HG03066 (cell line): ENCODE results near the gene KCNB1.

Experiments used
- ATAC-seq: cut with Tn5 transposase; IDR thresholded peaks from one replicate; pipeline ENCODE4 v1.9.1; 2021; ENCODE audit warnings: low read depth; ENCODE audit not compliant: unreplicated experiment

The KCNB1 gene

DNA sequence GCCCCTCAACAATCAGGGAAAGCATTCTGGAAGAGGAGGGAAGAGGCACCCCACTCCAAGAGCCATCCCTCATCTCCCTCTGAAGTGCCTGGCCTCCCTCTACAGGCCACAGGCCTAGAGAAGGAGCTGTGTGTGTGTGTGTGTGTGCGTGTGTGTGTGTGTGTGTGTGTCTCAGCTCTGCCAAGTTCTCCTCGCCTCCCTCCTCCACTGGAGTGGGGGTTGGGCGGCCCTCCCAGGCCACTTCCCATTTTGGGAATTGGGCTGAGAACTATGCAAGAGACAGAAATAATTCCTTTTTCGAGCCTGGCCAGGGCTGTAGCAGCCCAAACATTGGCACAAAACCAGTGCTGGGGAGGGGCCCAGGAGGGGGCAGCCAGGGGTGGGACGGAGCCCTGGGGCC lies 35.7 kb downstream of the KCNB1 start:
- ATAC-seq: no peak

DNA sequence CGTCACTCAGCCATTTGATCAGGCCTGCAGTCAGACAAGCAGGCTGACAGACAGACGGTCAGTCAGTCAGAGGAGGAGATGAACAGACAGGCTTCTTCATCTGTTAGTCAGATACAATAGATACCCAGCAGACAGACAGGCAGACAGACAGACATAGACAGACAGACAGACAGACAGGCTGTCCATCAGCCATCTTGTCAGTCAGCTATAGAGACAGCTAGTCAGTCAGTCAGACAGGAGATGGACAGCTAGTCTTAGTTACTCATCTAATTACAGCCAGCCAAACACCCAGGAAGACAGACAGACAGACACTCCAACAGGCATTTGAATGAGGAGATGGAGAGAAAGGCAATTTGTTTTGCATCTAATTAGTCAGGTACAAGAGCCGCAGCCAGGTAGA lies 36.4 kb downstream of the KCNB1 start:
- no peak for ATAC-seq

DNA sequence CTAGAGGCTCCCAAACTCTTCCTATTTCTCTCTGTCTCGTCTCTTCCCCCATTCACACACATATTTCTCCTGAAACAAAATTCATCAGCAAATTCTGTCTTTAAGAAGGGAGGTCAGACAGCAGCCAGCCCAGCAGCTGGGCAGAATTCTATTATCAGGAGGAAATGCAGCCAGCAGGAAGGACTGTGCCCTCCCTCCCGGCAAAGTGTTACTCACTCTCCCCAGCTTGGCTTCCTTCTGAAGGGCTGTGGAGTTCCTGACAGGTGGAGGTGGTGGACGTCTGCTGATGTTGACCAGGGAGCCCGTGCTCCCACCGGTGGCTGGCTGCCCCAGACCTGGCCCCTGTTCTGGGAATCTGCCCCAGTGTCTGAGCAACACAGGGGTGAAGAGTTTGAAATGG lies 37.3 kb downstream of the KCNB1 start:
- no peak for ATAC-seq

DNA sequence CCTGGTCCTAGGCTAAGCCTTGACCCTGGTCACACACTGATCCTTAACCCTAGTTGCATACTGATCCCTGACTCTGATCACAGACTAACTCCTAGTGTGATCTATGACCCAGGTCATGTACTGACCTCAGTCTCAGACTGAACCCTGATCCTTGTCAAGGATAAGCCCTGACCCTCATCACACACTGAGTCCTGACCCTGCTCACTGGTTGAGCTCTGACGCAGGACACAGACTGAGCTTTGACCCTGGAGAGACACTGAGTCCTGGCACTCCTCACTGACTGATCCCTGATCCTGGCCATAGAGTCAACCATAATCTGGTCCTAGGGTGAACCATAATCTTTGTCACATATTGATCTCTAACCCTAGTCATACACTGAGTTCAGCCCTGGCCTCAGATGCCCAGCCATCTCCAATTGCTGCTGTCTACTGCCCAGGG lies 37.9 kb downstream of the KCNB1 start:
- no peak for ATAC-seq

DNA sequence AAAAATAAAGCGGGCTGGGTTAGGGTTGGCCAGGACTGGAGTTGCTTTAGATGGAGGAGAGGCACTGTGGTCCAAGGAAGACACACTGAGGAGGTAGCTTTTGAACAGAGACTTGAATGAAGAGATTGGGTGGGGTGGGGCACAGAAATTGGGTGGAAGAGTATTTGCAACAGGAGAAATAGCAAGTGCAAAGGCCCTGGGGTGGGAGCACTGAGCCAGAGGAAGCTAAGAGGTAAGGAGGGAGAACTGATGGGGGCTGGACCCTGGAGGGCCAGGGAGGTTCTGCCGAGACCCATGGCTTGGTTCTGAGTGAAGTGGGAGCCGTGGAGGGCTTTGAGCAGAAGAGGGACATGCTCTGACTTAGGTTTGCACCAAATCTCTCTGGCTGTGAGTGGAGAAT lies 45.4 kb downstream of the KCNB1 start:
- ATAC-seq: no peak

DNA sequence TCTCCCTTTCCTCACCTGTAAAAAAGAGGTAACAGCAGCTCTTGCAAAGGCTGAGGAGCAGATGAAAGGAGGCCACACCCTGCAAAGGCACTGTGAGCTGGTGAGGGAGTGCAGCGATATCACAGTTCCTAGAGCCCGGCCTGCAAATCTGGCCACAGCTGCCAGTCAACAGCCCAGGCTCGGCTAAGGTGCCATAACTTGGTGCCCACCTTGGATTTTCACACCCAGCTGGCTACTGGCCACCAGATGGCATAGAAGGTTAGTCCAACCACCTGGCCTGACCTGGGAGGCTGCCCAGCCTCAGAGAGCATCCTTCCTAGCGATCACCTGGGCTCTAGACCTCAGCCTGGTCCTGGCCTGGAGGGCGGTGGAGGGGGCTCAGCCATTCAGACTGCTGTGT lies 46.8 kb downstream of the KCNB1 start:
- ATAC-seq: no peak

DNA sequence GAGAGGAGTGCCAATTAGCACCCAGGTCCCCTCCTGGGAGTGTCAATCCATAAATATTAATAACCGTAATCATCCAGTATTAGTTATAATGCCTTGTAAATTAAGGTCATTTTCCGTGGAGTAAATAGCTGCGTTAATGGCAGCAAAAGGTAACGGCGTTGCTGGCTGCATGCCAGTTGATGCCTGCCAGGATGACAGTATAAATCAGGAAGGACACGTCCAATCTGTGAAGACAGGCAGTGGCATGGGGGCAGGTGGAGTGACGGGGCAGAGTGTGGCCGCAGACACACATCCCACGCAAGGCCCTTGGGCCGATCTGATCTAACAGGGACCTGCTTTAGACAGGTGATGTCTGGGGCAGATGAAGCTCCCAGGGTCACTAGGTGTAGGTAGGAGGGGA lies 49.1 kb downstream of the KCNB1 start:
- ATAC-seq: no peak

DNA sequence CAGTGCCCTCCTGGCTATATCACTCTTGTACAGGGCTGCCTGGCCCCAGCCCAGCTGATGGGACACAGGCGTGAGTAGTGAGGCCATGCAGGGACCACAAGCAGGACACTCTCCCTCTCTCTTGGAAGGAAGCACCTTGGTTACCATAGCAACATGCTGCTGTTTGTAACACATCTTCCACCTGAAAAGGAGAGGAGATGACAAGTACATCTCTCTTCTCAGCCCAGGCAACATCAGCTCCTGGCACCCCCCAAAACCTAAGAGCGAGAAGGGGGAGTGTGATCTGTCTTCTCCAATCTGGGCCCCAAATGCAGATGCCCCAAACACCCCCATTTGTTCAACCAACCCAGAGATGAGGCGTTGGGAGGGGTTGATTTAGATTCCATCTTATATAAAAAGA lies 49.9 kb downstream of the KCNB1 start:
- no peak for ATAC-seq

DNA sequence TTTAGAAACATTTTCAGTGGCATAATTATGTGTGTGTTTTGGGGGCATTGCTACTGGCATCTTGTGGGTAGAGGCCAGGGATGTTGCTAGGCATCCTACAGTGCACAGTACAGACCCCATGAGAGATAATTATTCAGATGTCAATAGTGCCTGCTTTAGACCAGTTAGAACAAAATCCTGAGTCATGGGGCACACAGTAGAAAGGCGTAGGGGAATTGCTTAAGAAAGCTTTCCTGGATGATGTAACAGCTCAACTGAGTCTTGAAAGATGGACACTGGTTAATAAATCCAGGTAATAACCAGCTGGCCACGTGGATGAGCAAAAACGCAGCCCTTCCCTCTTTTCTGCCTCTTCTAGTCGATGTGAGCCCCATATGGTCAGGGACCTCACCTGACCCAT lies 51.1 kb downstream of the KCNB1 start:
- no peak for ATAC-seq

DNA sequence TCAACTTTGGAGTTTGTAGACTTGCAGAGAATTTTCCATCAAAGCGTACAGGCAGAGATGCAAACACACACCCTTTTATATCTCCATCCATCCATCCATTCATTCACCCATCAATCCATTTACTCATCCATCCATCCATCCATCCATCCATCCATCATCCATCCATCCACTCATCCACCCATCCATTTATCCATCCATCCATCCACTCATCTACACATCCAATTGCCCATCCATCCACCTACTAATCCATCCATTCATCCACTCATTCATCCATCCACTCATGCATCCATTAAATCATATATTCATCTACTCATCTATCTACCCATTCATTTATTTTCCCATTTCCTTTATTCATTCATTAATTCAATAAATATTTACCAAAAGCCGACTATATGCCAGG lies 52.1 kb downstream of the KCNB1 start:
- no peak for ATAC-seq

DNA sequence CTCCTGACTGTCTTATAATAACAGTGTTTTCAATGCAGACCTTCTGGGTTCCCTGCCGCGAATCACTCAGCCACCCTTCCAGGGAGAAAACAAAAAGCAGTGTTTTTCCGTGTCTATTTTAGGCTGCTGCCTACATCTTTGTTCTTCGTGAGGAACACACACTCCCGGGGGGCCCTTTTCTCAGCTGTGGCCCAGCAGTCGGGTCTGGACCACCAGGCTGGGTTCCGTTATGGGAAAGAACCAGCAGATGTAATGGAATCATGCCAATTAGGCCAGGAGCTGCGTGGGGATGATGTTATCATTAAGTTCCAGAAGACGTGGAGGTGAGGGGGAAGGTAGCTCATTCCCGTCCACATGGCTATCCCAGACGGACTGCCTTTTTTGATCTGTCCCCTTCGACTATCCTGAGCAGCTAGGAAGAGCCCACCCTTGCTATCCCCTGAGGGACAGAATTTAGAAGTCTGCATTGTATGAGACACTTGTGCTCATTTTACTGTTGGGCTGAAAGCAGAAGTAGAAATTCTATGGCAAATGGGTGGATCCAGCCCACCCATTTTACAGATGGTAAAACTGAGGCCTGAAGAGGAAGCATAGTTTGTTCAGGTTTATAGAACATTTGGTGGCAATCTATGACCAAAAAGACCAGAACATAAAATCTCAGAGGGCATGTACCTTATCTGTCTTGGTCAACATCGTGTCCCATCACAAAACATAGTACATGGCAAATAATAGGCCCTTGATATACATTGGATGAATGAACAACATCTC lies 54.5 kb downstream of the KCNB1 start:
- no peak for ATAC-seq

DNA sequence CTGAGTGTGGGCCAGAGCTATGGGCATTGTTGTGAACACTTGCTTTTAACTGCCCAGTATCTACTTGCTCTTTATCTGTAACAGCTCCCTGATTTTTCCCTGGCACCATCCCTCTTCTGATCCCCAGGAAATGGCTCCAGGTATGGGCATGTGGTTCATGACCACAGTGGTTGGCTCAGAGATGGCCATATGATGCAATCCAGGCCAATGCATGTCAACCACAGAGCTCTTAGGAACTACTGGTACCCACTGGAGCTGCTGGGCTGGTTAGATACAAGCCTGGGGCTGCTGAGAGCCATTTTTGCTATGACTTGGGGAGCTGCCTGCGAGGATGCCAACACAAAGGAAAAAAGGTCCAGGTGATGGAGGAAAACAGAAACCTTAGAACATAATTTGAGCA lies 55.6 kb downstream of the KCNB1 start:
- ATAC-seq: no peak

DNA sequence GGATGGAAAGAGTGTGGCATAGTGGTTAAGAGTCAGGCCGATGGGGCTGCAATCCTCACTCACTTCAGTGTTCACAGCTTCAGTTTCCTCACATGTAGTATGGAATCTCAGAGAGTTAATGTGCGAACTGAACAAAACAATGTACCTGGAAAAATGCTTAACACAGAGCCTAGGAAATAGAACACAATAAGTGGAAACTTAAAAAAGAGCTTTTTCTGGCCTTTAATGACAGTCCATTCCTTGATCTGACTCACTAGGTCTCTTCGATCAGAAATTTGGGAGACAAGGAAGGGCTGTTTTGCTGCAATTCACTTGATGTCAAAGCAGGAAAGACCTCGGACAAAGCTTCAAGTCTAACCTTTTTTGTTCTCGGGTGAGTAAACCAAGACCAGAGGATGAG lies 56.1 kb downstream of the KCNB1 start:
- ATAC-seq: no peak

DNA sequence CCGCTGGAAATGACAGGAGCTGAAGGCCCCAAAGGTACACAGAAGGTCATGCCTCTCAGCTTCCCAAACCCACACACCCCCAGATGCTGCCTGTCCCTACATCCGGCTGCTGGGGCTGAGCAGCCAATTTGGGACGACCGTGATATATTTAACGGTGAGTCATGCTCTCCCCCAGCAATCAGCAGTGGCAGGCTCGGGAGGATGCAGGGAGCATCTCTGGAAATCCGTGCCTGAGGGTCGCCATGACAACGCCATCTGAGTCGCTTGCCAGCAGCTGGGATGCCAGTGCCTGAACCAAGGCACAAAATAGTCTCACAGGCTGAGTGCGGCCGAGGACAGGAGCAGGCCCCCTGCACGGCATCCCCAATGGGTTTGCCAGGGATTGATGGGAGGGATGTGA lies 57.9 kb downstream of the KCNB1 start:
- ATAC-seq: no peak

DNA sequence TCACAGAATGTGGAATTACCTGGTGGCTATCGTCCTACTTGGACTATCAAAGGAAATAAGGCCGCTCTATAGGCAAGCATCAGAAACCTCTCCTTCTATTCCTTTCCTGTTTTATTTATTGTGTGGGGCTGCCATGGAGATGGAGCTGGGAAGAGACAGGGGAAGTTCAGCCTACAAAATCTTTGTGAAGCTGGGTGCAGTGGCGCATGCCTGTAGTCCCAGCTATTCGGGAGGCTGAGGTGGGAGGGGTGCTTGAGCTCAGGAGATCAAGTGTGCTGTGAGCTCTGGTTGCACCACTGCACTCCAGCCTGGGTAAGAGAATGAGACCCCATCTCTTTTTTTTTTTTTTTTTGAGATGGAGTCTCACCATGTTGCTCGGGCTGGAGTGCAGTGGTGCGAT lies 60.3 kb downstream of the KCNB1 start:
- ATAC-seq: no peak

DNA sequence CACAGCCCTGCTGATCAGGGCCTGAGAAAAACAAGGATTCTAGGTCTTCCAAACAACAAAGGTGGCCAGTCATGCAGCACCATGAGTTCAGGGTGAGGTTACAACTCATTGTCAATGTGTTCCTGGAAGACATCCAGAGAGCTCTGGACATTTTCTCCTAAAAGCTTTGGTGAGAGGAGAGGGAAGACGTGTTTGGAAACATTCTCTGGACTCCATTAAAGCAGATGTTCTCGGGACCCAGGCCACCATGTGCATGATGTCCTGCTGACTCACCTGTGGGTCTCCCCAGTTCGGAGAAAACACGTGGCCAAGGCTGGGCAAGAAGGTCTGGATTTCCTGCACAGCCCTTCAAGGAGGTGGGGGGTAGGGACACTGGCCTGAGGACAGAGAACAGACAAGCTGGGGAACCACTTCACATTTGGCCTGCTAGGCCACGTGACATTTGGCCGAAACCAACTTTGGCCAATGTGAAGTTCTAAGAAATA lies 61.6 kb downstream of the KCNB1 start:
- ATAC-seq: no peak

DNA sequence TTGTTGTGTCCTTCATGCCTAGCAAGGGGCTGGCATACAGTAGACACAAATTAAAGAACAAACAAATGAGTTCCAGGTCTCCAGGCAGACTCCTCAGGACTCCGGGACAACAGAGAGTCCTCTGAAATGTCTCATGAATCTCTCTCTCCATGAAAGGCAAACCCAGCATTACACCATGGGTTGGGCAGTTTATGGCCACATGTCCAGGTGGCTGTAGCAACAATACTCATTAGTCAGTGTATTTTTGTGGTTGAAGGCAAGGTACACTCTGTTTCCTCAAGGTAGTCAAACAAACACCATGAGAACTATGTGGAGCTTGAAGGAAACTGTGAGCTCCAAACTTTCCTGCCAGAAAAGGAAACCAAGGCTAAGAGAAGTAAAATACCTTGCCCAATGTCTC lies 62.2 kb downstream of the KCNB1 start:
- no peak for ATAC-seq

DNA sequence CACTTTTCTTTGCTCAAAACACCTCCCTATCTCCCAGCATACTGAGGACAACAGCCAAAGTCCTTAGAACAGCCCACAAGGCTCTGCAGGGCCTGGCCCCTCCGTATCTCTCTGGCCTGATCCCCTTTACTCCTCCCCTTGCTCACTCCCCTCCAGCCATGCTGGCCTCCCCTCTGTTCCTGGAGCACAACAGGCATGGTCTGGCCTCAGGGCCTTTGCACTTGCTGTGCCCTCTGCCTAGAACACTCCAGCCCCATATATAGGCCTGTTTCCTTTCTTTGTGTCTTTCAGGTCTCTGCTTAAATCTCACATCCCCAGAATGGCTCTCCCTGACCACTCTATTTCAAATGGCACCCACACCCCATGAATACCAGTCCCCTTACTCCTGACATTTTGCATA lies 62.7 kb downstream of the KCNB1 start:
- no peak for ATAC-seq

DNA sequence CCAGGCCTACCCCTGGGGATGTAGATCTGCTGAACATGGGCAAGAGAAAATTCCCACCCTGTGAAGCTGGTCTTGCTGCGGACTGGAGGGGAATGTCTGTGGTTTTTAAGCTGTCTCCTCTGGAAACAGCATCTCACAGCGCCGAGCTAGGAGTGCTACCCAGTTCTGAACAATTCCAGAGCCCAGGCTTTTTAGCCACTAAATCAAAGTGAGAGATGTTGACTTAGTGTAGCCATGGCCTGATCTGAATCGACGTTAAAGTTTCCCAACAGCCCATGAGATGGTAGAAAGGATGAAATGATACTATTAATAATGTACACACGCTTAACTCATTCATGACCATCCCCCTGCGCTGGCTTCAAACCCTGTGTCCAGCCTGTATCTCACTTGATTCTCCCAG lies 63.7 kb downstream of the KCNB1 start:
- no peak for ATAC-seq

DNA sequence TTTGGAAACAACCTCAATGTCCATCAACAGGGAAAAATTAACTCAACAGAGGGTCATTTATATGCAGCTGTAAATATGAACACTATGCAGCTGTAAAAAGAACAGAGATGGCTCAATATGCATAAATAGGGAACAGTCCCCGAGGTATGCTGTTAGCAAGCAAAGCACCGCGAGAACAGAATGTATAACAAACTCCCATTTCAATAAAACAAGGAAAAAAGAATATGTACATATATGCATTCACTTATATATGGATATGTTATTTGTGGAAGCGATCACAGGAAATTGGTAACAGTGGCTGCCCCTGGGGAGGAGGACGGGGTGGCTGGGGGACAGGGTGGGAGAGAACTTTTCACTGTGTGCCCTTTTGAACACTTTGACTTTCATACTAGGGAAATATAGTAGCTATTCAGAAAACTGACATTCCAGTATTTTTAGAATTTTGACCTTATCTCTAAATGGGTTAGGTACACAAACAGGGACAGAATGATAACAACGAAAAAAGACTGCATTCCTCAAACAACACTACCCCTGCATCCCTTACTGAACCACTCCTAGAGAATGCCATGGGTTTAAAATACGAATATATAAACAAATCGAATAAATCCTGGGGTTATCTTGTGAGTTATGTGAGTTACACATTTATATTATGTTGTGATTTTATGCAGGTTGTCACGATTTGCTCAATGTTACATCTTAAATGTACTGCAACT lies 64.5 kb downstream of the KCNB1 start:
- ATAC-seq: no peak

DNA sequence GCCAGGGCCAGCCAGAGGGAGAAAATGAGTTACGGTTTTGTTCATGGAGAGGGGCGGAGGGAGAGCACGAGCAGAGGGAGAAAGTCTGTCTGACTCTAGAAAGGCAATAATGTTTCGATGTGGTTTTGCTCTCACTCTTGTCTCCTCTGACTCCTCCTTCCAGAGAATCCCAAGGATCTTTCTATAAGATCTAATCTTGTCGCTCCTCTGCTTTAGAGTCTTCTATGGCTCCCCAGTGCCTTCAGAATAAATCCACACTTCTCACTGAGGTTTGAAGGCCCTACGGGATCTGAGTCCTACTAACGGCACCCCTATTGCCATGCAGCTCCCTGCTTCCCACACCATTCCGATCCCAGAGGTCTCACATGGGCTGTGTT lies 66.8 kb downstream of the KCNB1 start:
- no peak for ATAC-seq

DNA sequence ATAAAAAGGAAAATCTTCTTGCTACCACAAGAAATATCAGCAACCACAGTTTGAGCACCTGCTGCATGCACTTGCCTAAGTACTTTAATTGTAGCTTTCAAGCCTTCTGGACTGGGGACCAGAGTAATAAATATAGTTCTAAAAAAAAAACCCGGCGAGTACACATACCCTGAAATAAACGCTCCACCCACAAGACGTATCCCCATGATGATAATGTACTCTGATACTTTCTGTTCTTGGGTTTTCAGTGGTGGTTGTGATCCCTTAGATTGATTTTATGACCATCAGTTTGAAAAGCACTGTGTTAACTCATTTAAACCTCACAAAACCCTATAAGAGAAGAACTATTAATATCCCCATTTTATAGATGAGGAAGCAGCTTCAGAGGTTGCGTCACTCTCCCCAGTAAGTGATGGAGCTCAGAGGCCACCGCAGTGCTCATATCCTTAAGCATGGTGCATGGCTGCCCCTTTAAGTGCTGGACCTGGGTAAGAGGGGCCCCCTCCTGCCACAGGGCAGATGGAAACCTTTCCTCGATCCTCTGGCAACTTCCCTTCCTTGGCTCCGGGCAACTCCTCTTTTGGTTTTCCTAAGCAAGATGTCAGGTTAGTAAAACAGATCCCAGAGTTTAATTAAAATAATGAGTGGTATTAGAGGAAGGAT lies 67.3 kb downstream of the KCNB1 start:
- ATAC-seq: no peak
